Vagina (tissue), 2 donors: ENCODE results near the gene SDHAF1.

Experiments
- CTCF ChIP-seq, 3 experiments: fragments of 450-650 bp in 2 of 3; fragments of 200-600 bp in 1 of 3; sonication (generic) in 1 of 3; IDR thresholded peaks; one replicate each; pipeline ENCODE4 v1.5.1; 2017 to 2019; ENCODE audit warnings: antibody characterized with exemption in 3 of 3, mild to moderate bottlenecking in 2 of 3, moderate library complexity in 2 of 3
- POLR2A ChIP-seq, 2 donors: fragments of 450-650 bp; IDR thresholded peaks; one replicate each; pipeline ENCODE4 v1.6.1; 2017; ENCODE audit warnings: antibody characterized with exemption in 2 of 2, mild to moderate bottlenecking in 2 of 2, moderate library complexity in 2 of 2
- POLR2AphosphoS5 ChIP-seq, 2 donors: sonication (generic); formaldehyde crosslinking; IDR thresholded peaks; one replicate each; pipeline ENCODE4 v1.9.0; 2017; ENCODE audit warnings: antibody characterized with exemption in 2 of 2, mild to moderate bottlenecking in 2 of 2, low read depth in 1 of 2; ENCODE audit not compliant: insufficient read depth in 1 of 2

GRCh38 chr19:35955881-35956634 is 38.9 kb upstream of the SDHAF1 start:
- TF ChIP-seq CTCF (IDR thresholded peaks at IDR 0.05) = no peak
- no peak for TF ChIP-seq POLR2AphosphoS5 (IDR thresholded peaks at IDR 0.05; ENCODE audit: insufficient read depth in 1 of 2, low read depth in 1 of 2)
- no peak for TF ChIP-seq POLR2A (IDR thresholded peaks at IDR 0.05)
